Natural killer cell (primary cell): ENCODE data around the gene WDR81. TPM values are rescaled to one million over a fixed set of nuclear protein-coding genes. Genes with fewer than 3 reads are reported as not detected.
"Not testable (repeated sequence)": the region's sequence is repeated elsewhere in the genome, so short reads cannot be mapped to it uniquely, and the experiment has no call there.

Source experiments
- ATAC-seq, 3 donors: fragments of 150-1000 bp in 2 of 3; fragments of 200-7000 bp in 1 of 3; cut with Tn5 transposase; 1 replicate in 1 of 3; 2 replicates in 2 of 3; pipeline ENCODE4 v1.10.0; 2021; ENCODE audit warnings: mild to moderate bottlenecking in 2 of 3, moderate library complexity in 2 of 3
- DNase-seq, 2 donors: peaks; one replicate each; pipeline versions ENCODE4 v3.0.0 to v3.0.0-alpha.2; 2013 to 2021; ENCODE audit warnings: mixed read lengths in 1 of 2
- H3K27ac ChIP-seq: one replicate; pipeline ENCODE4 v1.5.1; 2013; ENCODE audit warnings: mild to moderate bottlenecking, low read length
- H3K27me3 ChIP-seq: one replicate; pipeline ENCODE4 v1.6.1; 2013; ENCODE audit warnings: low read length; ENCODE audit not compliant: control insufficient read depth, insufficient read depth
- H3K36me3 ChIP-seq: one replicate; pipeline ENCODE4 v1.6.1; 2013; ENCODE audit warnings: low read length; ENCODE audit not compliant: control insufficient read depth, insufficient read depth
- H3K4me1 ChIP-seq: one replicate; pipeline ENCODE4 v1.6.1; 2013; ENCODE audit warnings: low read length; ENCODE audit not compliant: control insufficient read depth, insufficient read depth
- H3K4me3 ChIP-seq: one replicate; pipeline ENCODE4 v1.5.1; 2013; ENCODE audit warnings: low read length
- H3K9me3 ChIP-seq: one replicate; pipeline ENCODE4 v1.6.1; 2013; ENCODE audit warnings: low read length; ENCODE audit not compliant: control insufficient read depth, insufficient read depth
- H3K27ac Mint-ChIP-seq, 2 donors: one replicate each; pipeline ENCODE4 v1.8.0; 2022; ENCODE audit warnings: mild to moderate bottlenecking in 2 of 2, mixed read lengths in 2 of 2, moderate library complexity in 1 of 2
- H3K27me3 Mint-ChIP-seq, 2 donors: one replicate each; pipeline ENCODE4 v1.8.0; 2022; ENCODE audit warnings: low read depth in 2 of 2, mixed read lengths in 2 of 2
- H3K36me3 Mint-ChIP-seq: one replicate; pipeline ENCODE4 v1.8.0; 2022; ENCODE audit warnings: mixed read lengths
- H3K4me1 Mint-ChIP-seq, 2 donors: one replicate each; pipeline ENCODE4 v1.8.0; 2022; ENCODE audit warnings: mixed read lengths in 2 of 2
- H3K4me3 Mint-ChIP-seq: one replicate; pipeline ENCODE4 v1.8.0; 2022; ENCODE audit warnings: mild to moderate bottlenecking, moderate library complexity, mixed read lengths
- H3K9me3 Mint-ChIP-seq, 2 donors: one replicate each; pipeline ENCODE4 v1.8.0; 2022; ENCODE audit warnings: mixed read lengths in 2 of 2
- WGBS: methylation state at CpG from one replicate; pipeline ENCODE4 v1.1.7; 2013; ENCODE audit warnings: missing lambda C conversion rate; ENCODE audit not compliant: insufficient coverage; 5-methylcytosine and 5-hydroxymethylcytosine counted together
- intact Hi-C: fragments of 100-400 bp; cut with micrococcal nuclease; formaldehyde crosslinking; loops from one replicate; pipeline ENCODE4 v1.14.2; 2022
- total RNA-seq, 4 donors: library from RNA; stranded (reverse); fragments of 120-200 nt in 1 of 4; gene quantifications; one replicate each; pipeline versions ENCODE4 v1.2.3 to v1.2.4, GENCODE V29; 2013 to 2022
- TF ChIP-seq, protein P1 (sequence below): fragments of 200-600 bp; IDR thresholded peaks from one replicate; pipeline ENCODE4 v1.8.0; 2022; ENCODE audit warnings: antibody characterized with exemption

Gene WDR81
- total RNA-seq, 3 donors from 2014 or later (not counting 1 experiment from before 2014, with no cell fraction given): 40.8 to 54.2 (median 46.2) TPM

DNA sequence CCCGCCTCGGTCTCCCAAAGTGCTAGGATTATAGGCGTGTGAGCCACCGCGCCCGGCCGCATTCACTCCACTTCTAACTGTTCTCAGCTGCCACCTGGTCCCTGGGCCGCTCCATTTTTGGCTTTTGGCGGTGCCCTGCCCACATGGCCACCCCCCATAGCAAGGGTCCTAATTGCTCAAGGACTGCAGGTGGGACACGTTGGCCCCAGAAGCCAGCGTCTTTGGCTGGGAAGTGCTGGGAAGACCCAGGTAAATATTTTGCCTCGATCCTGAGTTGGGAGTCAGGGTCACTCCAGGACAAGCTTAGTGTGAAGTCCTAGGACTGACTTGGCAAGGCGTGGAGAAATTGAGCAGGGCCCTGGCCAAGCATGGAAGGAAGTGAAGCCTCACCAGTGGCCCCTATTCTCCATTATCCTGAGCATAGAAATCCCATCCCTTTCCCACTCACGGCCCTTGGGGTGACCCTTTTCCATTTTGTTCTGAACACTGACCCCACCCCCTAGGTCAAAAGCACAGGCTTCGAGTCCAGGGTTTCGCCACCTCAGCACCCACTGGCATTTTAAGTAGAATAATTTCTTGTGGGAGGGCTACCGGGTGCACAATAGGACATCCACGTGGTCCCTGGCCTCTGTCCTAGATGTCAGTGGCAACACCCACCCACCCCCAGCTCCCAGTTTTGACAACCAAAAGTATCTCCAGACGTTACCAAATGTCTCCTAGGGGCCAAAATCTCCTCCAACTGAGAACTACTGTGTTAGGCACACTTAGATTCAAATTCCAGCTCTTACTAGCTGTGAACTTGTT, 5.9 kb upstream of the WDR81 start:
- Mint-ChIP-seq H3K36me3 (no peaks in the 10 kb centered on the region), H3K4me1 (peaks cover 26 to 57% of the 10 kb centered on the region in 2 donors), H3K27me3 (no peaks in the 10 kb centered on the region), H3K4me3 (peak overlapping the region; percentile 99), H3K9me3 (no peaks in the 10 kb centered on the region), H3K27ac (peak overlapping the region; percentile 95 to 98)
- H3K36me3 ChIP-seq: peaks cover under 1% of the 10 kb centered on the region
- no peak overlapping the region for H3K4me3 ChIP-seq
- no peaks in the 10 kb centered on the region for H3K9me3 ChIP-seq
- peaks cover 64% of the 10 kb centered on the region for H3K4me1 ChIP-seq
- no peaks in the 10 kb centered on the region for H3K27me3 ChIP-seq
- intact Hi-C loops: loop anchor here (10.0 kb wide), 1 partner anchor 316 kb away; the partner anchor contains the start of gene DPH1
- TF ChIP-seq, protein P1, sequence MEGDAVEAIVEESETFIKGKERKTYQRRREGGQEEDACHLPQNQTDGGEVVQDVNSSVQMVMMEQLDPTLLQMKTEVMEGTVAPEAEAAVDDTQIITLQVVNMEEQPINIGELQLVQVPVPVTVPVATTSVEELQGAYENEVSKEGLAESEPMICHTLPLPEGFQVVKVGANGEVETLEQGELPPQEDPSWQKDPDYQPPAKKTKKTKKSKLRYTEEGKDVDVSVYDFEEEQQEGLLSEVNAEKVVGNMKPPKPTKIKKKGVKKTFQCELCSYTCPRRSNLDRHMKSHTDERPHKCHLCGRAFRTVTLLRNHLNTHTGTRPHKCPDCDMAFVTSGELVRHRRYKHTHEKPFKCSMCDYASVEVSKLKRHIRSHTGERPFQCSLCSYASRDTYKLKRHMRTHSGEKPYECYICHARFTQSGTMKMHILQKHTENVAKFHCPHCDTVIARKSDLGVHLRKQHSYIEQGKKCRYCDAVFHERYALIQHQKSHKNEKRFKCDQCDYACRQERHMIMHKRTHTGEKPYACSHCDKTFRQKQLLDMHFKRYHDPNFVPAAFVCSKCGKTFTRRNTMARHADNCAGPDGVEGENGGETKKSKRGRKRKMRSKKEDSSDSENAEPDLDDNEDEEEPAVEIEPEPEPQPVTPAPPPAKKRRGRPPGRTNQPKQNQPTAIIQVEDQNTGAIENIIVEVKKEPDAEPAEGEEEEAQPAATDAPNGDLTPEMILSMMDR: no peak
- H3K27ac ChIP-seq: no peak overlapping the region
- 89% methylated on average over 19 of the region's 19 CpGs for WGBS
- ATAC-seq (no peak), DNase-seq (no peak)

DNA sequence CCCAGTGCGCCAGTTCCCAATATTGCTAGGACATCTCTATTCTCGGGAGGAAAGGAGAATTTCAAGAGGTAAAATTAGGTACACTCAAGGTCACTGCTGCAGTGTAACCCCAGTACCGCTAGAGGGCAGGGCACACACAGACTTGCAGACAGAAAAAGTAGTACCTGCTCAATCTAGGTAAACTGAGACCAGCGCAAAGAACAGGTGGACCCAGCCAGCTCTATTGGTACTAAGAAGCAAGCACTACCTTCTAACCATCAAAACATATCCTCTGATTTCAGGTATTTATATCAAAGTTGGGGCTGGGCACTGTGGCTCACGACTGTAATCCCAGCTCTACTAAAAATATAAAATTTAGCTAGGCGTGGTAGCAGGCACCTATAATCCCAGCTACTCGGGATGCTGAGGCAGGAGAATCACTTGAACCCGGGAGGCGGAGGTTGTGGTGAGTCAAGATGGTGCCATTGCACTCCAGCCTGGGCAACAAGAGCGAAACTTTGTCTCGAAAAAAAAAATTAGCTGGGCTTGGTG, 3.6 kb upstream of the WDR81 start:
- intact Hi-C loops: loop anchor here (5.0 kb wide), 2 partner anchors 61 to 146 kb away; no protein-coding TSS in a partner anchor
- peak overlapping the region; percentile 49 to 77 for H3K27ac Mint-ChIP-seq
- Histone ChIP-seq H3K4me3 (no peak overlapping the region), H3K36me3 (peaks cover 1% of the 10 kb centered on the region), H3K4me1 (peaks cover 65% of the 10 kb centered on the region), H3K27ac (no peak overlapping the region), H3K9me3 (no peaks in the 10 kb centered on the region), H3K27me3 (no peaks in the 10 kb centered on the region)
- no peaks in the 10 kb centered on the region for H3K9me3 Mint-ChIP-seq
- H3K36me3 Mint-ChIP-seq: no peaks in the 10 kb centered on the region
- no peaks in the 10 kb centered on the region for H3K27me3 Mint-ChIP-seq
- 40% methylated on average over 11 of the region's 11 CpGs for WGBS
- DNase-seq: peak; percentile 56 to 83
- TF ChIP-seq, protein P1: peak; percentile 94
- H3K4me1 Mint-ChIP-seq: peaks cover 31 to 52% of the 10 kb centered on the region in 2 donors
- no peak for ATAC-seq
- H3K4me3 Mint-ChIP-seq: peak overlapping the region; percentile 62

DNA sequence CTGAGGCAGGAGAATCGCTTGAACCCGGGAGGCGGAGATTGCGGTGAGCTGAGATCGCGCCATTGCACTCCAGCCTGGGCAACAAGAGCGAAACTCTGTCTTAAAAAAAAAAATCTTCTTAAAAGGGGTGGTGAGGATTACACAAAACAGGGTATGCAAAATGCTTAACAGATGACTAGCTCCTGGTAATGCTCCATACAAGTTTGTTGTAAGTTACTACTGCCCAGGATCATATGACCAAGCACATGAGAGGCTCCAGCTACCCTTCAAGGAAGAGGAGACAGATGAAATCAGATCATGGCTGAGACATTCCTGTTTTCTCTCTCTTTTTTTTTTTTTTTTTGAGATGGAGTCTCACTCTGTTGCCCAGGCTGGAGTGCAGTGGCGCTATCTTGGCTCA, 2.5 kb upstream of the WDR81 start:
- DNase-seq, ATAC-seq, H3K27me3 Mint-ChIP-seq, H3K4me3 Mint-ChIP-seq, H3K9me3 ChIP-seq, H3K9me3 Mint-ChIP-seq, H3K4me3 ChIP-seq, H3K36me3 Mint-ChIP-seq, H3K27me3 ChIP-seq, H3K27ac ChIP-seq, H3K36me3 ChIP-seq: not testable (repeated sequence)
- 86% methylated on average over 8 of the region's 8 CpGs for WGBS
- Mint-ChIP-seq H3K27ac (peak overlapping the region; percentile 88 to 93), H3K4me1 (peaks cover 24 to 42% of the 10 kb centered on the region in 2 donors)
- intact Hi-C loops: loop anchor here (5.0 kb wide), 2 partner anchors 60 to 145 kb away; no protein-coding TSS in a partner anchor
- peaks cover 71% of the 10 kb centered on the region for H3K4me1 ChIP-seq
